Hematopoietic multipotent progenitor cell (in vitro differentiated cells): ENCODE measurements around the gene EYA2. TPM values are rescaled to one million over a fixed set of nuclear protein-coding genes. Genes with fewer than 3 reads are reported as not detected.
A peak's percentile ranks its signal among the peaks of the same experiment; 100 is the strongest.

Experiments used
- DNase-seq, 3 donors: peaks; one replicate each; pipeline ENCODE4 v3.0.0-alpha.2; 2011 to 2015; ENCODE audit warnings: low read depth in 2 of 3, low spot score in 2 of 3
- total RNA-seq: library from RNA; depleted of rRNA; stranded (reverse); fragments of >200 nt; gene quantifications from one replicate; pipeline ENCODE4 v1.2.3, GENCODE V29; 2012

EYA2 gene
- total RNA-seq, 1 donor: not detected

GRCh38 chr20:47126709-47127108 is 232.1 kb downstream of the EYA2 start:
- no peak for DNase-seq

GRCh38 chr20:47127546-47127945 is 232.9 kb downstream of the EYA2 start:
- no peak for DNase-seq

GRCh38 chr20:47127999-47128398 is 233.4 kb downstream of the EYA2 start:
- DNase-seq: no peak

- DNase-seq: no peak
Measured at GRCh38 chr20:47129306-47129705, 234.7 kb downstream of the EYA2 start.

- DNase-seq: no peak
Measured at GRCh38 chr20:47133809-47134456, 239.3 kb downstream of the EYA2 start.

GRCh38 chr20:47136782-47137181 is 242.1 kb downstream of the EYA2 start:
- no peak for DNase-seq

GRCh38 chr20:47137231-47137870 is 242.7 kb downstream of the EYA2 start:
- DNase-seq: no peak

- no peak for DNase-seq
Measured at GRCh38 chr20:47139934-47140535, 245.4 kb downstream of the EYA2 start.

GRCh38 chr20:47141350-47141921 is 246.8 kb downstream of the EYA2 start:
- no peak for DNase-seq

- no peak for DNase-seq
Measured at GRCh38 chr20:47141941-47142773, 247.5 kb downstream of the EYA2 start.

GRCh38 chr20:47142774-47143170 is 248.1 kb downstream of the EYA2 start:
- DNase-seq: no peak

GRCh38 chr20:47143657-47144056 is 249.0 kb downstream of the EYA2 start:
- DNase-seq: no peak

- no peak for DNase-seq
Measured at GRCh38 chr20:47144463-47144862, 249.8 kb downstream of the EYA2 start.

- no peak for DNase-seq
Measured at GRCh38 chr20:47146686-47147085, 252.0 kb downstream of the EYA2 start.

GRCh38 chr20:47148059-47148458 is 253.4 kb downstream of the EYA2 start:
- DNase-seq: no peak

- no peak for DNase-seq
Measured at GRCh38 chr20:47149939-47150338, 255.3 kb downstream of the EYA2 start.

- peak in 2 of 3 donors; percentile 53 to 70 for DNase-seq
Measured at GRCh38 chr20:47150403-47151152, 255.9 kb downstream of the EYA2 start.

GRCh38 chr20:47152068-47152467 is 257.4 kb downstream of the EYA2 start:
- no peak for DNase-seq

- no peak for DNase-seq
Measured at GRCh38 chr20:47154089-47154488, 259.4 kb downstream of the EYA2 start.
